HG03442 (cell line): ENCODE data around the gene EMP1.

Experiments
- ATAC-seq: cut with Tn5 transposase; IDR thresholded peaks from one replicate; pipeline ENCODE4 v1.9.1; 2021; ENCODE audit warnings: mild to moderate bottlenecking, moderate library complexity; ENCODE audit not compliant: unreplicated experiment

EMP1 gene

GRCh38 chr12:13171921-13172859 is 24.3 kb upstream of the EMP1 start:
- no peak for ATAC-seq

GRCh38 chr12:13173012-13173932 is 23.3 kb upstream of the EMP1 start:
- peak; percentile 97 for ATAC-seq

GRCh38 chr12:13175499-13175898 is 21.0 kb upstream of the EMP1 start:
- ATAC-seq: no peak

GRCh38 chr12:13176256-13176655 is 20.3 kb upstream of the EMP1 start:
- no peak for ATAC-seq

GRCh38 chr12:13177373-13177772 is 19.2 kb upstream of the EMP1 start:
- ATAC-seq: no peak

GRCh38 chr12:13177906-13178305 is 18.6 kb upstream of the EMP1 start:
- ATAC-seq: no peak

- ATAC-seq: no peak
Observed at GRCh38 chr12:13178568-13179210, 17.8 kb upstream of the EMP1 start.

GRCh38 chr12:13179211-13180074 is 17.1 kb upstream of the EMP1 start:
- ATAC-seq: peak; percentile 87

GRCh38 chr12:13181375-13182070 is 15.0 kb upstream of the EMP1 start:
- ATAC-seq: no peak

GRCh38 chr12:13182881-13183280 is 13.6 kb upstream of the EMP1 start:
- ATAC-seq: no peak

- ATAC-seq: no peak
Observed at GRCh38 chr12:13183620-13184019, 12.9 kb upstream of the EMP1 start.

- ATAC-seq: no peak
Observed at GRCh38 chr12:13186302-13186701, 10.2 kb upstream of the EMP1 start.

GRCh38 chr12:13187399-13187798 is 9.1 kb upstream of the EMP1 start:
- peak; percentile 61 for ATAC-seq

- ATAC-seq: no peak
Observed at GRCh38 chr12:13189264-13189663, 7.3 kb upstream of the EMP1 start.

GRCh38 chr12:13190275-13190674 is 6.3 kb upstream of the EMP1 start:
- ATAC-seq: no peak

- ATAC-seq: no peak
Observed at GRCh38 chr12:13192719-13193118, 3.8 kb upstream of the EMP1 start.

GRCh38 chr12:13193505-13194231 is 2.9 kb upstream of the EMP1 start:
- ATAC-seq: no peak

GRCh38 chr12:13194401-13195110 is 2.0 kb upstream of the EMP1 start:
- no peak for ATAC-seq
